Gastroesophageal sphincter (tissue), 4 donors: Measurements from ENCODE around the gene DAB1. TPM values are rescaled to one million over a fixed set of nuclear protein-coding genes. Genes with fewer than 3 reads are reported as not detected.
A peak's percentile ranks its signal among the peaks of the same experiment; 100 is the strongest.

Source experiments
- ATAC-seq: fragments of 150-250 bp; one replicate; pipeline ENCODE4 v1.9.1; 2016; ENCODE audit warnings: mild to moderate bottlenecking, moderate library complexity
- H3K27ac ChIP-seq, 4 donors: fragments of 200-600 bp; sonication (generic) in 3 of 4; 1 replicate in 3 of 4; 2 replicates in 1 of 4; pipeline ENCODE4 v1.5.1; 2016 to 2019
- H3K27me3 ChIP-seq: fragments of 200-600 bp; sonication (generic); one replicate; pipeline ENCODE4 v1.5.1; 2019
- H3K36me3 ChIP-seq, 2 donors: fragments of 200-600 bp; sonication (generic); one replicate each; pipeline ENCODE4 v1.5.1; 2019; ENCODE audit warnings: control low read depth in 1 of 2
- H3K4me1 ChIP-seq, 3 donors: fragments of 200-600 bp; sonication (generic); 1 replicate in 2 of 3; 2 replicates in 1 of 3; pipeline ENCODE4 v1.5.1; 2016 to 2019; ENCODE audit warnings: control low read depth in 2 of 3
- H3K4me3 ChIP-seq, 2 donors: fragments of 200-600 bp; sonication (generic); one replicate each; pipeline ENCODE4 v1.5.1; 2019; ENCODE audit warnings: mild to moderate bottlenecking in 1 of 2, moderate library complexity in 1 of 2
- H3K9me3 ChIP-seq, 3 donors: fragments of 200-600 bp; sonication (generic); one replicate each; pipeline ENCODE4 v1.5.1; 2017 to 2019; ENCODE audit warnings: control low read depth in 2 of 3
- EP300 ChIP-seq: sonication (generic); formaldehyde crosslinking; IDR thresholded peaks from one replicate; pipeline ENCODE4 v1.6.1; 2017; ENCODE audit warnings: antibody characterized with exemption, mild to moderate bottlenecking
- POLR2A ChIP-seq, 2 donors: fragments of 450-650 bp; IDR thresholded peaks; one replicate each; pipeline ENCODE4 v1.6.1; 2017; ENCODE audit warnings: antibody characterized with exemption in 2 of 2, mild to moderate bottlenecking in 2 of 2, moderate library complexity in 1 of 2
- POLR2AphosphoS5 ChIP-seq: sonication (generic); formaldehyde crosslinking; IDR thresholded peaks from one replicate; pipeline ENCODE4 v1.6.1; 2017; ENCODE audit warnings: antibody characterized with exemption
- whole genome bisulfite sequencing, 2 donors: methylation state at CpG; one replicate each; pipeline ENCODE4 v1.1.5; 2018; ENCODE audit warnings: low coverage in 1 of 2; 5-methylcytosine and 5-hydroxymethylcytosine counted together
- total RNA-seq, 4 donors: library from RNA; depleted of rRNA; stranded (reverse); fragments of >200 nt; gene quantifications; one replicate each; pipeline ENCODE4 v1.1.0, GENCODE V29; 2016
- TF ChIP-seq, protein P1 (sequence below), 4 experiments: fragments of 200-600 bp in 2 of 4; fragments of 450-650 bp in 2 of 4; sonication (generic) in 1 of 4; IDR thresholded peaks; one replicate each; pipeline ENCODE4 v1.5.1; 2017 to 2019; ENCODE audit warnings: antibody characterized with exemption in 4 of 4, mild to moderate bottlenecking in 2 of 4, moderate library complexity in 2 of 4

Gene DAB1
- total RNA-seq, 4 donors from 2014 or later, result 0.47 to 1.6 (median 1.1) TPM

GRCh38 chr1:57420981-57421785 is 2.7 kb downstream of the DAB1 start:
- no peaks in the 10 kb centered on the region for H3K9me3 ChIP-seq
- peaks cover 89% of the 10 kb centered on the region for H3K27me3 ChIP-seq
- peaks cover 0 to 32% (median 16%) of the 10 kb centered on the region in 3 donors for H3K4me1 ChIP-seq
- TF ChIP-seq POLR2A (IDR thresholded peaks at IDR 0.05) (no peak), POLR2AphosphoS5 (no peak), EP300 (no peak)
- TF ChIP-seq, protein P1, sequence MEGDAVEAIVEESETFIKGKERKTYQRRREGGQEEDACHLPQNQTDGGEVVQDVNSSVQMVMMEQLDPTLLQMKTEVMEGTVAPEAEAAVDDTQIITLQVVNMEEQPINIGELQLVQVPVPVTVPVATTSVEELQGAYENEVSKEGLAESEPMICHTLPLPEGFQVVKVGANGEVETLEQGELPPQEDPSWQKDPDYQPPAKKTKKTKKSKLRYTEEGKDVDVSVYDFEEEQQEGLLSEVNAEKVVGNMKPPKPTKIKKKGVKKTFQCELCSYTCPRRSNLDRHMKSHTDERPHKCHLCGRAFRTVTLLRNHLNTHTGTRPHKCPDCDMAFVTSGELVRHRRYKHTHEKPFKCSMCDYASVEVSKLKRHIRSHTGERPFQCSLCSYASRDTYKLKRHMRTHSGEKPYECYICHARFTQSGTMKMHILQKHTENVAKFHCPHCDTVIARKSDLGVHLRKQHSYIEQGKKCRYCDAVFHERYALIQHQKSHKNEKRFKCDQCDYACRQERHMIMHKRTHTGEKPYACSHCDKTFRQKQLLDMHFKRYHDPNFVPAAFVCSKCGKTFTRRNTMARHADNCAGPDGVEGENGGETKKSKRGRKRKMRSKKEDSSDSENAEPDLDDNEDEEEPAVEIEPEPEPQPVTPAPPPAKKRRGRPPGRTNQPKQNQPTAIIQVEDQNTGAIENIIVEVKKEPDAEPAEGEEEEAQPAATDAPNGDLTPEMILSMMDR (IDR thresholded peaks at IDR 0.05), result no peak
- no peak overlapping the region for H3K27ac ChIP-seq
- no peak overlapping the region for H3K4me3 ChIP-seq
- ATAC-seq, result no peak
- no peaks in the 10 kb centered on the region for H3K36me3 ChIP-seq
- 26 to 31% methylated on average over 9 of the region's 9 CpGs for WGBS, 2 donors

GRCh38 chr1:57418971-57419370 is 4.9 kb downstream of the DAB1 start:
- TF ChIP-seq EP300 (no peak), POLR2A (IDR thresholded peaks at IDR 0.05) (no peak), POLR2AphosphoS5 (no peak)
- TF ChIP-seq, protein P1 (IDR thresholded peaks at IDR 0.05), result no peak
- Histone ChIP-seq H3K27ac (no peak overlapping the region), H3K4me1 (peaks cover 0 to 22% (median 16%) of the 10 kb centered on the region in 3 donors), H3K36me3 (no peaks in the 10 kb centered on the region), H3K27me3 (peaks cover 67% of the 10 kb centered on the region), H3K9me3 (no peaks in the 10 kb centered on the region), H3K4me3 (no peak overlapping the region)
- WGBS, 2 donors, result 71 to 75% methylated on average over 4 of the region's 4 CpGs
- ATAC-seq, result no peak

- no peak for ATAC-seq
- TF ChIP-seq POLR2A (IDR thresholded peaks at IDR 0.05), result no peak
- no peak for TF ChIP-seq POLR2AphosphoS5
- TF ChIP-seq, protein P1 (IDR thresholded peaks at IDR 0.05), result no peak
- TF ChIP-seq EP300, result no peak
- 76 to 95% methylated on average over 3 of the region's 3 CpGs for WGBS, 2 donors
Measured at GRCh38 chr1:57411262-57411661, 12.6 kb downstream of the DAB1 start.

GRCh38 chr1:57410508-57410907 is 13.4 kb downstream of the DAB1 start:
- Histone ChIP-seq H3K4me1 (peaks cover 0 to 15% (median 3%) of the 10 kb centered on the region in 3 donors), H3K27me3 (no peaks in the 10 kb centered on the region), H3K9me3 (peaks cover 0 to 11% (median 0%) of the 10 kb centered on the region in 3 donors), H3K27ac (no peak overlapping the region), H3K4me3 (no peak overlapping the region), H3K36me3 (no peaks in the 10 kb centered on the region)
- 55 to 64% methylated on average over 4 of the region's 4 CpGs for WGBS, 2 donors
- no peak for ATAC-seq
- TF ChIP-seq, protein P1 (IDR thresholded peaks at IDR 0.05), result no peak
- no peak for TF ChIP-seq EP300

More at GRCh38 chr1:57411262-57411661, 12.6 kb downstream of the DAB1 start:
- Histone ChIP-seq H3K36me3 (no peaks in the 10 kb centered on the region), H3K9me3 (peaks cover 0 to 11% (median 0%) of the 10 kb centered on the region in 3 donors), H3K27me3 (no peaks in the 10 kb centered on the region), H3K4me1 (peaks cover 0 to 15% (median 3%) of the 10 kb centered on the region in 3 donors), H3K4me3 (no peak overlapping the region), H3K27ac (no peak overlapping the region)

DNA sequence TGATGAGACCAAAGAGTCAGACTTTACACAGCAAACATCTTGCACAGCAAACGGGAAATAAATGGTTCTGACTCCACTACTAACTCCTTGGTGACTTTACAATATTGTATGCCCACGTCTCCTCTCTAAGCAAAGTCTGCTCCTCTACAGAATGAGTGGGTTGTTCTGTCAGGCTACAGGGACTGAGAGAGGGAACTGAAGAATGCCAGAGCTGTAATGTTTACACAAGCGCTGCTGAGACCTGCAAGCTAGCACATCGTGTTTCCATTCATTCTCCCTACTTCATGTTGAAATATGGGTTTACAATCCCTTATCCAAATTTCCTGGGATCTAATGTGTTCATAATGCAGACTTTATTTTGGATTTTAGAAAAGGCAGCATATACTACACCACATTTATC is 15.9 kb downstream of the DAB1 start:
- Histone ChIP-seq H3K9me3 (peaks cover 0 to 3% (median 0%) of the 10 kb centered on the region in 3 donors), H3K4me3 (no peak overlapping the region), H3K36me3 (no peaks in the 10 kb centered on the region), H3K4me1 (peaks cover 0 to 15% (median 3%) of the 10 kb centered on the region in 3 donors), H3K27me3 (no peaks in the 10 kb centered on the region), H3K27ac (no peak overlapping the region)
- no peak for ATAC-seq
- TF ChIP-seq, protein P1 (IDR thresholded peaks at IDR 0.05), result no peak
- peak; percentile 62 for TF ChIP-seq POLR2AphosphoS5
- TF ChIP-seq EP300, result no peak
- no peak for TF ChIP-seq POLR2A (IDR thresholded peaks at IDR 0.05)
- WGBS, 2 donors, result 8 to 12% methylated on average over 4 of the region's 4 CpGs
